HepG2 (cell line): Measurements from ENCODE around the gene CALCR. TPM values are rescaled to one million over a fixed set of nuclear protein-coding genes. Genes with fewer than 3 reads are reported as not detected.

Experiments
- ATAC-seq: fragments of 200-7000 bp; cut with Tn5 transposase; 3 replicates; pipeline ENCODE4 v1.9.1; 2020; ENCODE audit warnings: mild to moderate bottlenecking, moderate library complexity
- BruUV-seq: library from RNA; stranded (reverse); fragments of 400-500 nt; replicated peaks from 2 replicates; lab custom pipeline; 2021; lab: Mats Ljungman, UMichigan
- CTCF ChIA-PET: fragments of 300-600 bp; formaldehyde crosslinking; extraction: SDS; loops from one replicate; lab custom pipeline; 2021; ENCODE audit warnings: low total read pairs, inconsistent platforms, low intra/inter-chr PET ratio; lab: Yijun Ruan, JAX
- POLR2A ChIA-PET: fragments of 350-600 bp; sonication (Branson Sonifier 250); formaldehyde crosslinking; loops from one replicate; lab custom pipeline; 2020; ENCODE audit warnings: antibody characterized with exemption, inconsistent platforms; lab: Yijun Ruan, JAX
- DNase-seq: peaks from one replicate; pipeline ENCODE4 v3.0.0-alpha.2; 2015; ENCODE audit warnings: low spot score
- FAIRE-seq: peaks from 3 replicates; lab custom pipeline; 2011; peaks lifted over from hg19 to GRCh38; lab: Jason Lieb, UNC
- H2AFZ ChIP-seq: one replicate; pipeline ENCODE4 v1.6.1; 2011; ENCODE audit warnings: low read length, inconsistent platforms
- H3K27ac ChIP-seq: fragments of 300-600 bp; 3 replicates; pipeline ENCODE4 v1.8.0; 2011; ENCODE audit warnings: mixed run types, mild to moderate bottlenecking, mixed read lengths, low read length, inconsistent platforms; ENCODE audit not compliant: insufficient read depth; ENCODE audit errors: extremely low read length
- H3K27me3 ChIP-seq, 2 experiments: fragments of 200-600 bp in 1 of 2; 2 replicates in 1 of 2; 3 replicates in 1 of 2; pipeline versions ENCODE4 v1.6.0 to v1.8.0; 2011; ENCODE audit warnings: low read length in 2 of 2, mild to moderate bottlenecking in 2 of 2, moderate library complexity in 2 of 2, inconsistent platforms in 1 of 2; ENCODE audit not compliant: insufficient read depth in 2 of 2, control insufficient read depth in 1 of 2
- H3K36me3 ChIP-seq, 2 experiments: fragments of 200-600 bp in 1 of 2; replicated peaks in 1 of 2; 2 replicates in 1 of 2; 3 replicates in 1 of 2; pipeline versions ENCODE4 v1.5.1 to v1.8.0; 2011; ENCODE audit warnings: low read length in 2 of 2, inconsistent platforms in 1 of 2; ENCODE audit not compliant: insufficient read depth in 2 of 2, control insufficient read depth in 1 of 2
- H3K4me1 ChIP-seq: 2 replicates; pipeline ENCODE4 v1.5.1; 2012; ENCODE audit warnings: low read length, inconsistent platforms; ENCODE audit not compliant: insufficient read depth
- H3K4me2 ChIP-seq: 2 replicates; pipeline ENCODE4 v1.6.0; 2011; ENCODE audit warnings: low read depth, low read length, inconsistent platforms
- H3K4me3 ChIP-seq, 3 experiments: fragments of 200-600 bp in 1 of 3; sonication (generic), shearing (Covaris generic) in 1 of 3; replicated peaks in 1 of 3; 2 replicates each; pipeline ENCODE4 v1.5.1; 2011 to 2016; ENCODE audit warnings: low read length in 3 of 3, inconsistent platforms in 2 of 3, low read depth in 2 of 3, mild to moderate bottlenecking in 2 of 3, control low read depth in 1 of 3, mixed read lengths in 1 of 3; ENCODE audit not compliant: insufficient read depth in 1 of 3
- H3K79me2 ChIP-seq: one replicate; pipeline ENCODE4 v1.6.1; 2011; ENCODE audit warnings: low read length, inconsistent platforms; ENCODE audit not compliant: insufficient read depth
- H3K9ac ChIP-seq: 2 replicates; pipeline ENCODE4 v1.6.0; 2011; ENCODE audit warnings: mild to moderate bottlenecking, low read depth, low read length, inconsistent platforms; ENCODE audit not compliant: insufficient read depth
- H3K9me3 ChIP-seq: 2 replicates; pipeline ENCODE4 v1.5.1; 2012; ENCODE audit warnings: mild to moderate bottlenecking, low read length
- H4K20me1 ChIP-seq: 2 replicates; pipeline ENCODE4 v1.6.0; 2011; ENCODE audit warnings: inconsistent platforms, mild to moderate bottlenecking, low read length, moderate library complexity; ENCODE audit not compliant: insufficient read depth
- ARHGAP35 ChIP-seq: sonication (generic); formaldehyde crosslinking; IDR thresholded peaks from 2 replicates; pipeline ENCODE4 v1.9.0; 2022; ENCODE audit warnings: mild to moderate bottlenecking, inconsistent platforms, moderate library complexity, missing genetic modification reagents, borderline replicate concordance
- FOSL2 ChIP-seq: sonication (generic); formaldehyde crosslinking; IDR thresholded peaks from 2 replicates; pipeline ENCODE4 v1.4.0; 2020; ENCODE audit warnings: missing genetic modification reagents
- FOXC1 ChIP-seq: sonication (generic); formaldehyde crosslinking; IDR thresholded peaks from 2 replicates; pipeline ENCODE4 v1.8.0; 2022; ENCODE audit warnings: mild to moderate bottlenecking, missing genetic modification reagents, borderline replicate concordance
- KDM4B ChIP-seq: sonication (generic); formaldehyde crosslinking; IDR thresholded peaks from 2 replicates; pipeline ENCODE4 v1.4.0; 2020; ENCODE audit warnings: missing genetic modification reagents
- POLR2AphosphoS2 ChIP-seq: IDR thresholded peaks from 2 replicates; pipeline ENCODE4 v1.6.1; 2011; ENCODE audit warnings: low read depth, low read length, improper control_type of control experiment
- RFX1 ChIP-seq: fragments of 450-650 bp; IDR thresholded peaks from 2 replicates; pipeline ENCODE4 v1.6.1; 2017
- TOPORS ChIP-seq: sonication (generic); formaldehyde crosslinking; IDR thresholded peaks from 2 replicates; pipeline ENCODE4 v1.8.0; 2023; ENCODE audit warnings: mild to moderate bottlenecking, missing genetic modification reagents
- ZBTB1 ChIP-seq: sonication (generic); formaldehyde crosslinking; IDR thresholded peaks from 2 replicates; pipeline ENCODE4 v1.4.0; 2020; ENCODE audit warnings: missing genetic modification reagents, borderline replicate concordance
- ZFAT ChIP-seq: sonication (generic); formaldehyde crosslinking; conservative IDR thresholded peaks from 2 replicates; pipeline ENCODE4 v1.8.1; 2023; ENCODE audit warnings: missing genetic modification reagents, inconsistent platforms
- ZNF530 ChIP-seq: sonication (generic); formaldehyde crosslinking; IDR thresholded peaks from 2 replicates; pipeline ENCODE4 v1.5.0; 2020; ENCODE audit warnings: low read depth, mild to moderate bottlenecking, missing genetic modification reagents
- ZNF773 ChIP-seq: sonication (generic); formaldehyde crosslinking; IDR thresholded peaks from 2 replicates; pipeline ENCODE4 v1.4.0; 2020; ENCODE audit warnings: missing genetic modification reagents, borderline replicate concordance
- ZSCAN29 ChIP-seq: sonication (generic); formaldehyde crosslinking; conservative IDR thresholded peaks from 2 replicates; pipeline ENCODE4 v1.4.0; 2020; ENCODE audit warnings: mild to moderate bottlenecking, missing genetic modification reagents
- in situ Hi-C: cut with HindIII; loops from 2 replicates; pipeline ENCODE4 v1.10.0; 2017; ENCODE audit warnings: low pct_unique_long_range_greater_than_20kb; ENCODE audit not compliant: extremely low pct_ligation_motif_present
- intact Hi-C: fragments of 100-400 bp; cut with micrococcal nuclease; formaldehyde crosslinking; loops from one replicate; pipeline ENCODE4 v1.10.0; 2022; ENCODE audit not compliant: unreplicated experiment
- polyA plus RNA-seq, 8 experiments: library from polyadenylated mRNA; depleted of rRNA in 3 of 8; stranded (reverse) in 7 of 8; unstranded in 1 of 8; fragments of >200 nt; fragmentation: Illumina TruSeq in 4 of 8; extraction: Trizol in 4 of 8; gene quantifications; 2 replicates each; pipeline versions ENCODE4 v1.2.1 to v1.2.3, GENCODE V29; 2011 to 2016; ENCODE audit warnings: low read depth in 4 of 8, missing spikeins in 1 of 8, mixed read lengths in 1 of 8; ENCODE audit not compliant: insufficient read depth in 1 of 8
- total RNA-seq, 5 experiments: library from RNA; depleted of rRNA; stranded (reverse); fragments of >200 nt; fragmentation: Illumina TruSeq; extraction: Trizol; gene quantifications; 2 replicates each; pipeline ENCODE4 v1.2.3, GENCODE V29; 2016; ENCODE audit warnings: low read depth in 1 of 5
- TF ChIP-seq, protein P1 (sequence below): sonication (generic); formaldehyde crosslinking; IDR thresholded peaks from 2 replicates; pipeline ENCODE4 v1.5.0; 2020; ENCODE audit warnings: missing genetic modification reagents, mild to moderate bottlenecking, borderline replicate concordance
- TF ChIP-seq, protein P2 (sequence below): sonication (generic); formaldehyde crosslinking; IDR thresholded peaks from 2 replicates; pipeline ENCODE4 v1.4.0; 2020; ENCODE audit warnings: missing genetic modification reagents
- TF ChIP-seq, protein P3 (sequence below): sonication (generic); formaldehyde crosslinking; IDR thresholded peaks from 2 replicates; pipeline ENCODE4 v1.4.0; 2020; ENCODE audit warnings: mild to moderate bottlenecking, missing genetic modification reagents

Gene CALCR
- total and polyA plus RNA-seq, 2 of the 13 experiments (the other 11 are each of a cell fraction or from before 2014, with no cell fraction given) = not detected

DNA sequence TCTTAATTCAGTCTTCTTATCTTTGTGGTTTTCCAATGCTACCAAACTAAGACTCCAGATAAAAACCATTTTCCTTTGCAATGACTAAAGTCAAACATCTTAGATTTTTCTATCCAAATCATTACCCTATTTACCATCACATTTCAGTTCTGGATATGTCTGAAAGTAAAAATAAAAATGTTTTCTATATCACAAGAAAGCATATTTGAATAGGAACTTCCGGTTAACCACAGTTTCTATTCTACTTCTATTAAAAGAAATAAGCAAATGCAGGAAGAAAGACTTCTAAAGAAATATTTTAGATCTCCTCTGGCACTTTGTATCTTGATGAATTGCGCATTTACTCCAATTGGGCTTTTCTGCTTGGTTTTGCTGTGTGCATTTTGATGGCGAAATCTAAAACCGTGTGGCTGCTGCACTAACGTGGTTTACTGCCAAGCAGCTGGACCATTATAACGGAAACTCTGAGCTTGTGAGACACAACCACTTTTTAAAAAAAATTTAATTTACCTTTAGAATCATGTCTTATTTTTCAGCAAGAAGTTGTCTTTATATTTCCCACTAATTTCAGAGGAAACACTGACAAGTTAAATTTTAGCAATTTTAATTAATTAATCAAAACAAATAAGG, 196.3 kb downstream of the CALCR start (continued):
- no peak for TF ChIP-seq POLR2AphosphoS2
- no peak for TF ChIP-seq FOSL2 (CRISPR knock-in tag)
- TF ChIP-seq, protein P1, sequence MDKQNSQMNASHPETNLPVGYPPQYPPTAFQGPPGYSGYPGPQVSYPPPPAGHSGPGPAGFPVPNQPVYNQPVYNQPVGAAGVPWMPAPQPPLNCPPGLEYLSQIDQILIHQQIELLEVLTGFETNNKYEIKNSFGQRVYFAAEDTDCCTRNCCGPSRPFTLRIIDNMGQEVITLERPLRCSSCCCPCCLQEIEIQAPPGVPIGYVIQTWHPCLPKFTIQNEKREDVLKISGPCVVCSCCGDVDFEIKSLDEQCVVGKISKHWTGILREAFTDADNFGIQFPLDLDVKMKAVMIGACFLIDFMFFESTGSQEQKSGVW = no peak
- no peak for TF ChIP-seq TOPORS (CRISPR knock-in tag)

DNA sequence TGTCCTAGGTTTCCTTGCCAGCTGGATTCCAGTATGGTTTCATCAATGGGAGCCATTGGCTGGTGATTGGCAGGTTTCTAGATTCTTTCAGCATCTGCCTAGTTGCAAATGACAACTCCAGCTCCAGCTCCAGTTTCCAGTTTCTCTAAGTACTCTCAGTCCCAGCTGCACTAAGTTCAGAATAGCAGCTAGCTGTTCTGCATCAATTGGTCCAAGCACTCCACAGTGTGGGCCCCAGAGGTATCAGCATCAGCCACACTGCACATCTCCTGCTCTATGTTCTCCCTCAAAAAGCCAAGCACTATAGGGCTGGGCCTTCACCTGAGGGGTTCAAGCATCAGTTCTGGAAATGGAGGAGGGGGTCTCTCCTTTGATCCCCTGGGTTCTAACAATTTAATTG, 198.9 kb downstream of the CALCR start:
- no peak overlapping the region for H3K4me3 ChIP-seq
- CTCF ChIA-PET = no interaction called here
- no peaks in the 10 kb centered on the region for H4K20me1 ChIP-seq
- POLR2A ChIA-PET = no interaction called here
- DNase-seq (no peak), ATAC-seq (no peak), FAIRE-seq (no peak)
- no peak overlapping the region for H2AFZ ChIP-seq
- no peaks in the 10 kb centered on the region for H3K79me2 ChIP-seq
- H3K27me3 ChIP-seq = no peaks in the 10 kb centered on the region
- H3K27ac ChIP-seq = no peak overlapping the region
- BruUV-seq = no TSS peak
- H3K4me2 ChIP-seq = no peak overlapping the region
- intact Hi-C loops = no loop called here
- no peaks in the 10 kb centered on the region for H3K36me3 ChIP-seq
- H3K9me3 ChIP-seq = no peaks in the 10 kb centered on the region
- H3K4me1 ChIP-seq = no peaks in the 10 kb centered on the region
- in situ Hi-C loops = no loop called here
- no peak overlapping the region for H3K9ac ChIP-seq
- no peak for TF ChIP-seq ARHGAP35 (CRISPR knock-in tag)
- TF ChIP-seq, protein P2, sequence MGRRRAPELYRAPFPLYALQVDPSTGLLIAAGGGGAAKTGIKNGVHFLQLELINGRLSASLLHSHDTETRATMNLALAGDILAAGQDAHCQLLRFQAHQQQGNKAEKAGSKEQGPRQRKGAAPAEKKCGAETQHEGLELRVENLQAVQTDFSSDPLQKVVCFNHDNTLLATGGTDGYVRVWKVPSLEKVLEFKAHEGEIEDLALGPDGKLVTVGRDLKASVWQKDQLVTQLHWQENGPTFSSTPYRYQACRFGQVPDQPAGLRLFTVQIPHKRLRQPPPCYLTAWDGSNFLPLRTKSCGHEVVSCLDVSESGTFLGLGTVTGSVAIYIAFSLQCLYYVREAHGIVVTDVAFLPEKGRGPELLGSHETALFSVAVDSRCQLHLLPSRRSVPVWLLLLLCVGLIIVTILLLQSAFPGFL (CRISPR knock-in tag) = no peak
- no peak for TF ChIP-seq ZFAT (CRISPR knock-in tag)
- TF ChIP-seq KDM4B = no peak
- no peak for TF ChIP-seq ZSCAN29
- no peak for TF ChIP-seq ZNF773 (CRISPR knock-in tag)
- TF ChIP-seq ZNF530 = no peak
- TF ChIP-seq RFX1 = no peak
- no peak for TF ChIP-seq ZBTB1
- TF ChIP-seq FOXC1 (CRISPR knock-in tag) = no peak
- TF ChIP-seq, protein P3, sequence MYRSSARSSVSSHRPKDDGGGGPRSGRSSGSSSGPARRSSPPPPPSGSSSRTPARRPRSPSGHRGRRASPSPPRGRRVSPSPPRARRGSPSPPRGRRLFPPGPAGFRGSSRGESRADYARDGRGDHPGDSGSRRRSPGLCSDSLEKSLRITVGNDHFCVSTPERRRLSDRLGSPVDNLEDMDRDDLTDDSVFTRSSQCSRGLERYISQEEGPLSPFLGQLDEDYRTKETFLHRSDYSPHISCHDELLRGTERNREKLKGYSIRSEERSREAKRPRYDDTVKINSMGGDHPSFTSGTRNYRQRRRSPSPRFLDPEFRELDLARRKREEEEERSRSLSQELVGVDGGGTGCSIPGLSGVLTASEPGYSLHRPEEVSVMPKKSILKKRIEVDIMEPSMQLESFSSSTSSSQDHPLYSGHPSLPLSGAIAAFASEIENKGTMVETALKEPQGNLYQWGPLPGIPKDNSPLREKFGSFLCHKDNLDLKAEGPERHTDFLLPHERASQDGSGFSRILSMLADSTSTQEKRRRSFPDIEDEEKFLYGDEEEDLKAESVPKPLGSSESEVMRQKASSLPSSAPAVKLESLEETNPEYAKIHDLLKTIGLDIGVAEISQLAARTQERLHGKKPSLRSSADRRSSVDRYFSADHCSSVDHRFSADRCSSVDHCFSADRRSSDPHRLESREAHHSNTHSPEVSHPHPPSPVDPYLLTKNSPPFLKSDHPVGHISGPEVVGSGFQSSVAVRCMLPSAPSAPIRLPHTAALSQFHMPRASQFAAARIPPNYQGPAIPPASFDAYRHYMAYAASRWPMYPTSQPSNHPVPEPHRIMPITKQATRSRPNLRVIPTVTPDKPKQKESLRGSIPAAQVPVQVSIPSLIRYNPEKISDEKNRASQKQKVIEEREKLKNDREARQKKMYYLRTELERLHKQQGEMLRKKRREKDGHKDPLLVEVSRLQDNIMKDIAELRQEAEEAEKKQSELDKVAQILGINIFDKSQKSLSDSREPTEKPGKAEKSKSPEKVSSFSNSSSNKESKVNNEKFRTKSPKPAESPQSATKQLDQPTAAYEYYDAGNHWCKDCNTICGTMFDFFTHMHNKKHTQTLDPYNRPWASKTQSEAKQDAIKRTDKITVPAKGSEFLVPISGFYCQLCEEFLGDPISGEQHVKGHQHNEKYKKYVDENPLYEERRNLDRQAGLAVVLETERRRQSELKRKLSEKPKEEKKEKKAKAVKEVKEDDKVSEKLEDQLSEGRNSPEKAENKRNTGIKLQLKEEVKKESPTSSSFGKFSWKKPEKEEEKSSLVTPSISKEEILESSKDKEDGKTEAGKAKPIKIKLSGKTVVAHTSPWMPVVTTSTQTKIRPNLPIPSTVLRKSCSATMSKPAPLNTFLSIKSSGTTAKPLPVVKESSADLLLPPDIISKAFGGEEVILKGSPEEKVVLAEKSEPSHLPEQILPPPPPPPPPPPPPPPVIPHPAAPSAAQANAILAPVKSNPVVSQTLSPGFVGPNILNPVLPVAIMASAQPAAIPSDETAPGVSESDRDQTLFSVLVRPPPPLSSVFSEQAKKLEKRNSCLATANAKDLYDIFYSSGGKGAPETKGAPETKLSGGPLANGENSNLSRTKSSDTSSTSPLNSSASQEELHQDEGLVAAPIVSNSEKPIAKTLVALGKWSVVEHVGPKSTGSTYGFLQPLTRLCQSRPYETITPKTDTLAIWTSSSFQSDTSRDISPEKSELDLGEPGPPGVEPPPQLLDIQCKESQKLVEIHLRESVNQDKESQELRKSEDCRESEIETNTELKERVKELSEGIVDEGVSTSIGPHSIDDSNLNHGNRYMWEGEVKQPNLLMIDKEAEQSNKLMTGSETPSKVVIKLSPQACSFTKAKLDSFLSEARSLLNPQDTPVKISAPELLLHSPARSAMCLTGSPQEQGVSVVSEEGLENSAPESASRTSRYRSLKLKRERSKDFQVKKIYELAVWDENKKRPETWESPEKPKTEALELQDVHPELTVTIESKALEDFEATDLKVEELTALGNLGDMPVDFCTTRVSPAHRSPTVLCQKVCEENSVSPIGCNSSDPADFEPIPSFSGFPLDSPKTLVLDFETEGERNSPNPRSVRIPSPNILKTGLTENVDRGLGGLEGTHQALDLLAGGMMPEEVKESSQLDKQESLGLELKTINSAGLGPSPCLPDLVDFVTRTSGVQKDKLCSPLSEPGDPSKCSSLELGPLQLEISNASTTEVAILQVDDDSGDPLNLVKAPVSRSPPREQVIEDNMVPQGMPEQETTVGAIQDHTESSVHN (CRISPR knock-in tag) = no peak
